GM12878 (cell line): Measurements from ENCODE around the gene NEBL. TPM values are rescaled to one million over a fixed set of nuclear protein-coding genes. Genes with fewer than 3 reads are reported as not detected.

Experiments
- ATAC-seq: fragments of 200-7000 bp; cut with Tn5 transposase; 3 replicates; pipeline ENCODE4 v1.9.1; 2020; ENCODE audit warnings: mild to moderate bottlenecking, moderate library complexity
- BruUV-seq: library from RNA; stranded (reverse); fragments of 400-500 nt; replicated peaks from 2 replicates; lab custom pipeline; 2021; lab: Mats Ljungman, UMichigan
- CTCF ChIA-PET: fragments of 300-600 bp; sonication (Branson Sonifier 250); formaldehyde crosslinking; extraction: SDS; loops from one replicate; lab custom pipeline; 2021; ENCODE audit warnings: inconsistent platforms; lab: Yijun Ruan, JAX
- POLR2A ChIA-PET: fragments of 350-600 bp; formaldehyde crosslinking; extraction: SDS; loops from one replicate; lab custom pipeline; 2021; ENCODE audit warnings: inconsistent platforms; lab: Charles Lee
- RAD21 ChIA-PET: fragments of 300-600 bp; sonication (Branson Sonifier 250); formaldehyde crosslinking; loops from one replicate; lab custom pipeline; 2023; ENCODE audit warnings: antibody characterized with exemption; ENCODE audit not compliant: unreplicated experiment; lab: Charles Lee
- SMC1A ChIA-PET: fragments of 300-600 bp; sonication (Branson Sonifier 250); formaldehyde crosslinking; loops from one replicate; lab custom pipeline; 2023; ENCODE audit not compliant: unreplicated experiment, uncharacterized antibody; lab: Charles Lee
- DNase-seq: peaks from one replicate; pipeline ENCODE4 v3.0.0-alpha.2; 2011; ENCODE audit warnings: low read depth, low spot score
- FAIRE-seq: peaks from 3 replicates; lab custom pipeline; 2011; peaks lifted over from hg19 to GRCh38; lab: Jason Lieb, UNC
- H2AFZ ChIP-seq: 2 replicates; pipeline ENCODE4 v1.6.0; 2011; ENCODE audit warnings: low read depth, low read length, control low read depth; ENCODE audit not compliant: control insufficient read depth
- H3K27ac ChIP-seq: 2 replicates; pipeline ENCODE4 v1.5.1; 2011; ENCODE audit warnings: control low read depth; ENCODE audit not compliant: control insufficient read depth, insufficient read depth
- H3K27me3 ChIP-seq, 2 experiments: replicated peaks in 1 of 2; 2 replicates each; pipeline versions ENCODE4 v1.6.0 to v1.6.1; 2011; ENCODE audit warnings: low read length in 1 of 2; ENCODE audit not compliant: control insufficient read depth in 2 of 2, insufficient read depth in 2 of 2
- H3K36me3 ChIP-seq, 2 experiments: 2 replicates each; pipeline ENCODE4 v1.5.1; 2011; ENCODE audit warnings: low read length in 1 of 2; ENCODE audit not compliant: control insufficient read depth in 2 of 2, insufficient read depth in 2 of 2
- H3K4me1 ChIP-seq: 2 replicates; pipeline ENCODE4 v1.6.1; 2011; ENCODE audit warnings: mild to moderate bottlenecking, low read length, moderate library complexity, mixed read lengths; ENCODE audit not compliant: control insufficient read depth, insufficient read depth
- H3K4me2 ChIP-seq: 2 replicates; pipeline ENCODE4 v1.6.0; 2011; ENCODE audit warnings: control low read depth; ENCODE audit not compliant: control insufficient read depth, insufficient read depth
- H3K4me3 ChIP-seq: fragments of 200-600 bp; sonication (generic); 2 replicates; pipeline ENCODE4 v1.5.1; 2016
- H3K79me2 ChIP-seq: 2 replicates; pipeline ENCODE4 v1.6.0; 2011; ENCODE audit warnings: low read length; ENCODE audit not compliant: control insufficient read depth, insufficient read depth
- H3K9ac ChIP-seq: 2 replicates; pipeline ENCODE4 v1.8.0; 2011; ENCODE audit warnings: low read length, control low read depth, mixed read lengths; ENCODE audit not compliant: control insufficient read depth, insufficient read depth
- H3K9me3 ChIP-seq: replicated peaks from 3 replicates; pipeline ENCODE4 v1.5.1; 2011; ENCODE audit warnings: mild to moderate bottlenecking, low read length; ENCODE audit not compliant: control insufficient read depth, insufficient read depth
- H4K20me1 ChIP-seq: 2 replicates; pipeline ENCODE4 v1.6.0; 2011; ENCODE audit not compliant: control insufficient read depth, insufficient read depth
- BMI1 ChIP-seq: fragments of 450-650 bp; IDR thresholded peaks from 2 replicates; pipeline ENCODE4 v1.6.1; 2016; ENCODE audit warnings: mild to moderate bottlenecking, moderate library complexity, borderline replicate concordance
- IRF4 ChIP-seq: IDR thresholded peaks from 2 replicates; pipeline ENCODE4 v1.6.1; 2011; ENCODE audit warnings: low read depth, low read length
- NR2C2 ChIP-seq: IDR thresholded peaks from 2 replicates; pipeline ENCODE4 v1.6.1; 2011; ENCODE audit warnings: borderline replicate concordance, low read depth; ENCODE audit not compliant: control insufficient read depth, insufficient read length
- SMAD5 ChIP-seq: IDR thresholded peaks from 2 replicates; pipeline ENCODE4 v1.6.1; 2016; ENCODE audit warnings: antibody characterized with exemption, low read depth
- SMARCA5 ChIP-seq: fragments of 450-650 bp; IDR thresholded peaks from 2 replicates; pipeline ENCODE4 v1.6.1; 2017; ENCODE audit warnings: mild to moderate bottlenecking
- STAT3 ChIP-seq: IDR thresholded peaks from 2 replicates; pipeline ENCODE4 v1.6.1; 2011; ENCODE audit warnings: low read depth, low read length, improper control_type of control experiment
- TCF3 ChIP-seq: IDR thresholded peaks from 2 replicates; pipeline ENCODE4 v1.6.1; 2012; ENCODE audit warnings: low read depth, mild to moderate bottlenecking, low read length, borderline replicate concordance; ENCODE audit not compliant: insufficient read depth
- WGBS: methylation state at CpG from one replicate; pipeline ENCODE4 v1.1.6; 2016; ENCODE audit warnings: low lambda C conversion rate; ENCODE audit not compliant: insufficient replicate concordance, insufficient coverage; ENCODE audit errors: missing lambda C conversion rate; 5-methylcytosine and 5-hydroxymethylcytosine counted together
- in situ Hi-C: fragments of 300-500 bp; cut with MboI; formaldehyde crosslinking; loops from 9 replicates; pipeline ENCODE4 v1.14.3; 2018; ENCODE audit warnings: mixed read lengths
- intact Hi-C: fragments of 100-400 bp; cut with micrococcal nuclease; formaldehyde crosslinking; loops from one replicate; pipeline ENCODE4 v1.14.2; 2022; ENCODE audit not compliant: unreplicated experiment
- polyA plus RNA-seq, 11 experiments: library from polyadenylated mRNA; depleted of rRNA in 4 of 11; unstranded in 6 of 11; stranded (reverse) in 5 of 11; fragments of >200 nt; fragmentation: Nextera tagmentation in 4 of 11; fragmentation: Illumina TruSeq in 1 of 11; extraction: Ambion mirVana in 4 of 11; extraction: Trizol in 1 of 11; gene quantifications; 1 replicate in 1 of 11; 2 replicates in 10 of 11; pipeline versions ENCODE4 v1.2.1 to v1.2.3, GENCODE V29; 2011 to 2016; ENCODE audit warnings: inconsistent platforms in 2 of 11, missing spikeins in 2 of 11, low read depth in 1 of 11
- total RNA-seq, 4 experiments: library from RNA; depleted of rRNA in 3 of 4; stranded (reverse); fragments of >200 nt in 3 of 4; fragmentation: Illumina TruSeq in 1 of 4; extraction: Trizol in 1 of 4; gene quantifications; 2 replicates each; pipeline versions ENCODE4 v1.2.1 to v1.2.3, GENCODE V29; 2013 to 2021
- TF ChIP-seq, protein P1 (sequence below), 3 experiments: IDR thresholded peaks in 2 of 3; conservative IDR thresholded peaks in 1 of 3; 2 replicates each; pipeline ENCODE4 v1.5.1; 2011; ENCODE audit warnings: low read depth in 3 of 3, low read length in 3 of 3, mild to moderate bottlenecking in 3 of 3, control low read depth in 2 of 3, moderate library complexity in 2 of 3, inconsistent platforms in 1 of 3, mixed read lengths in 1 of 3; ENCODE audit not compliant: control insufficient read depth in 2 of 3, insufficient read depth in 1 of 3; ENCODE audit errors: extremely low read depth in 1 of 3

Gene NEBL
- total and polyA plus RNA-seq, 10 of the 15 experiments (the other 5 are each of a cell fraction or from before 2014, with no cell fraction given): 0.04 to 0.56 (median 0.11) TPM; not detected in 6

DNA sequence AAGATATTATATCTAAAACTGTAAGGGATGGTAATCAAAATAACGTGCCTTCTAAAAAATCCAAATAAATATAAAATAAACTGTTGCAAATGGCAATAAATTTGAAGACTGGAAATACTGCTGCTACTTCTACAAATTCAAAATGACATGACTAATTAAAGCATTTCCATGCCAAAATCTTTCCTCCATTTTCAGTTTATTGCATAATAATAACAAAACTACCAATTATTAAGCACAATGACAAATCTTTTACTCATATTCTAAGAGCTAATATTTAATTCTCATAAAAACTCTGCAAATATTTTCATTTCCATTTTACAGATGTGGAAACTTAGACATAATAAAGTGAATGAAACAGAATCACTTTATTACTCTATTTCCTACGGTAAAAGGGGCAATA lies 38.8 kb upstream of the NEBL start (continued):
- TF ChIP-seq TCF3: no peak
- TF ChIP-seq IRF4: no peak
- no peak for TF ChIP-seq STAT3
- TF ChIP-seq NR2C2: no peak
- TF ChIP-seq, protein P1, sequence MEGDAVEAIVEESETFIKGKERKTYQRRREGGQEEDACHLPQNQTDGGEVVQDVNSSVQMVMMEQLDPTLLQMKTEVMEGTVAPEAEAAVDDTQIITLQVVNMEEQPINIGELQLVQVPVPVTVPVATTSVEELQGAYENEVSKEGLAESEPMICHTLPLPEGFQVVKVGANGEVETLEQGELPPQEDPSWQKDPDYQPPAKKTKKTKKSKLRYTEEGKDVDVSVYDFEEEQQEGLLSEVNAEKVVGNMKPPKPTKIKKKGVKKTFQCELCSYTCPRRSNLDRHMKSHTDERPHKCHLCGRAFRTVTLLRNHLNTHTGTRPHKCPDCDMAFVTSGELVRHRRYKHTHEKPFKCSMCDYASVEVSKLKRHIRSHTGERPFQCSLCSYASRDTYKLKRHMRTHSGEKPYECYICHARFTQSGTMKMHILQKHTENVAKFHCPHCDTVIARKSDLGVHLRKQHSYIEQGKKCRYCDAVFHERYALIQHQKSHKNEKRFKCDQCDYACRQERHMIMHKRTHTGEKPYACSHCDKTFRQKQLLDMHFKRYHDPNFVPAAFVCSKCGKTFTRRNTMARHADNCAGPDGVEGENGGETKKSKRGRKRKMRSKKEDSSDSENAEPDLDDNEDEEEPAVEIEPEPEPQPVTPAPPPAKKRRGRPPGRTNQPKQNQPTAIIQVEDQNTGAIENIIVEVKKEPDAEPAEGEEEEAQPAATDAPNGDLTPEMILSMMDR (IDR thresholded peaks at IDR 0.05 in 2 of 3, conservative IDR thresholded peaks at IDR 0.05 in 1 of 3; ENCODE audit: control insufficient read depth in 2 of 3, extremely low read depth in 1 of 3, insufficient read depth in 1 of 3, low read depth in 3 of 3, low read length in 3 of 3): no peak
- TF ChIP-seq SMARCA5: no peak

DNA sequence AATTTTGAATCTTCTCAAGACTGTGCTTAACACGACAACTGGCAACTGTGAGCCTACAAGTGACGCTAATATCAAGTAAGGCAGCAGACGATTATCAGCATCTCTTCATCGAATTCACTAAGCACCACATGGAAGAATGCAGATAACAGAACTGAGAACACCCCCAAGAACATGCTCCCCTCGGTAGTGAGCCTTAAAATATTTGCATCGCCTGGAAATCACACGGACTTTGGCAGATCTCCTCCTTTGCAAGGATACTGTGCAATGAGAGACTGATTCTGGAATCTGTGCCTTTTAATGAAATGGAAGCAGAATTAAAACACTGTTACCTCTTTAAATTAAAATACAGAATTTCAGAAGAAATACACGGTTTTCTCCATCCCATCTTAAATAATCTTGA lies 38.2 kb upstream of the NEBL start:
- in situ Hi-C loops (no loop called here), intact Hi-C loops (no loop called here)

More for the DNA sequence above, 38.2 kb upstream of the NEBL start:
- ChIA-PET POLR2A (no interaction called here), CTCF (no interaction called here), SMC1A (interaction anchor here (0.6 to 0.7 kb wide), 2 partner anchors 26 to 59 kb away, joined by 3 read pairs; no protein-coding TSS in a partner anchor), RAD21 (no interaction called here)
- FAIRE-seq: no peak
- no peak for TF ChIP-seq BMI1
- TF ChIP-seq, protein P1 (IDR thresholded peaks at IDR 0.05 in 2 of 3, conservative IDR thresholded peaks at IDR 0.05 in 1 of 3; ENCODE audit: control insufficient read depth in 2 of 3, extremely low read depth in 1 of 3, insufficient read depth in 1 of 3, low read depth in 3 of 3, low read length in 3 of 3): no peak
- no peak for TF ChIP-seq SMAD5
- Histone ChIP-seq H3K79me2 (no peaks in the 10 kb centered on the region), H3K9me3 (no peaks in the 10 kb centered on the region; the same call in 2 of the 3 replicates), H2AFZ (no peak overlapping the region), H3K27me3 (no peaks in the 10 kb centered on the region), H3K9ac (no peak overlapping the region), H3K4me2 (no peak overlapping the region), H3K4me1 (no peaks in the 10 kb centered on the region), H4K20me1 (no peaks in the 10 kb centered on the region), H3K27ac (no peak overlapping the region), H3K4me3 (no peak overlapping the region), H3K36me3 (no peaks in the 10 kb centered on the region)
- no TSS peak for BruUV-seq
- DNase-seq: no peak
- no peak for ATAC-seq
- 49% methylated on average over 8 of the region's 8 CpGs for whole genome bisulfite sequencing
